RPMI7951 (cell line): ENCODE results near the gene LDLRAD3. TPM values are rescaled to one million over a fixed set of nuclear protein-coding genes. Genes with fewer than 3 reads are reported as not detected.
"Not testable (repeated sequence)": the region's sequence is repeated elsewhere in the genome, so short reads cannot be mapped to it uniquely, and the experiment has no call there.

Source experiments
- DNase-seq: peaks from one replicate; pipeline ENCODE4 v3.0.0-alpha.2; 2012; ENCODE audit warnings: low read depth
- total RNA-seq: library from RNA; depleted of rRNA; stranded (reverse); fragments of >200 nt; shearing (Covaris generic); gene quantifications from 2 replicates; pipeline ENCODE4 v1.2.3, GENCODE V29; 2014

The LDLRAD3 gene
- total RNA-seq, 1 experiment from 2014 or later: 3.8 TPM

DNA sequence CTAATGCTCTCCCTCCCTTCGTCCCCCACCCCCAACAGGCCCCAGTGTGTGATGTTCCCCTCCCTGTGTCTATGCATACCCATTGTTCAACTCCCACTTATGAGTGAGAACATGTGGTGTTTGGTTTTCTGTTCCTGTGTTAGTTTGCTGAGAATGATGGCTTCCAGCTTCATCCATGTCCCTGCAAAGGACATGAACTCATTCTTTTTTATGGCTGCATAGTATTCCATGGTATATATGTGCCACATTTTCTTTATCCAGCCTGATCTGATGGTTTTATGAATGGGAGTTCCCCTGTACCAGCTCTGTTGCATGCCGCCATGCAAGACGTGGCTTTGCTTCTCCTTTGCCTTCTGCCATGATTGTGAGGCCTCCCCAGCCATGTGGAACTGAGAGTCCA lies 102.1 kb downstream of the LDLRAD3 start:
- DNase-seq: not testable (repeated sequence)

DNA sequence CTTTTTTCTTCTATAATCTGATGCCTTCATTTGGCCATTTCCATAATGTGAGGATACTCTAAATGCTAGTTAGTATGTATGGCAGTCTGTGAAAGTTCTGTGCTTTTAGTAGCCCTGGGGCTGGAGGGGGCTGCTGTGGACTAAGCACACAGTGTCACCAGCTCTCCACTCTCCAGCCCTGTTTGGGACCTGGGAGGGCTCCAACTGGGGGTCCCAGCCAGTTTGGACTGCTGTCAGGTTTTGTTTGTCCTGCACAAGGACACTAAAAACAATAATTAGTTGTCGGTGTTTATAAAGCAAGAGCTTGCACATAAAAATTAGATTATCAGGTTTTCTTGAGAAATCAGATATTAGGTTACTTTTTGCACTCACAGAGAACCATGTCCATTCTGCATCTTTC lies 103.1 kb downstream of the LDLRAD3 start:
- DNase-seq: no peak

DNA sequence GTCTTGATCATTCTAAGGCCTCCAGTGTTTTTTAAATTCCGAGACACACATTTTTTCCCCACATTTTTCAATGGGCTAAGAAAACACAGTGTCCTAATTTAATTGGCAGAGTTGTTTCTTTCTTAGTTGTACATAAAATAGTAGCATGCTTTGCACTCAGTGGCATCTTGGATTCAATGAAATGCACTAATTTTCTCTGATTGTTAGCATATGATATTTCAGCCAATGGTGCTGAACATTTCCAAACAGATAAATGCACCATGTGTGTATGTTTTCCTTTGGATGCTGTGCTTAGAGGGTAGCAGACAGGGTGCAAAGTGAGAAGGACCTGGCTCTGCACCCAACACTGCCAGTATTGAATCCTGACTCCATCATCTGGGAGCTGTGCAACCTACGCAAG lies 103.5 kb downstream of the LDLRAD3 start:
- DNase-seq: no peak

DNA sequence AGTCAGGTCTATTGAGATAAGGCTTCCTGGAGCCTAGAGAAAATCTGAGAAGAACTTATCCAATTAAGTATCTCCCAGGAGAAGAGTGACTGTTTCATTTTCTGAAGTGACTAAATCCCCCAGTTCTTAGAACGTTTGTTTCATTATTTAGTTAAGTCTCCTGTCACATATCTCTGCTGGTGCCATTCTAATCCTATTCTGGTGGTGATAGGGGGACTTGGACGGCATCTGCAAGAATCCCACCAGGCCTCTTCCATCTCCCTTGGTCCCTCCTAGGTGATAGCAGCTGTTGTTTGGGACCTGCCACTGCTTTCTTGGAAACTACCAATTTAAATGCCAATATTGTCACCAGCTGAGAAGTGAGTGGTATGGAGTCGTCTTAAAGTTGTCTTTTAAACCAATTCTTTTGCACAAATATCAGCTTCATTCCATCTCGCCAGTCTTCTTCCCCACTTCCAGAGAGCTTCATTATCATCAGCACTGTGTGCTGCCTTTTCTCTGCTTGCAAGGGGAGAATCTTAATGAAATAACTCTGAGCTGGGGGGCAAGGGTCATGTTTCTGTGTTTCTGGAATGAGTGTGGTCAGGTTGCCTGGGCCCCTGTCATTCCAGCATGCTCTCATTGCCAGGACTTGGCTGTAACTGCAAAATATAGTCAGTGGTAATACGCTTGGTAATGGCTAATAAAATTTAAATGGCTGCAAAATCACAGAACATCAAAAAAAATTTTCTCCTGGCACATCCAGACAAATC lies 104.8 kb downstream of the LDLRAD3 start:
- DNase-seq: no peak

DNA sequence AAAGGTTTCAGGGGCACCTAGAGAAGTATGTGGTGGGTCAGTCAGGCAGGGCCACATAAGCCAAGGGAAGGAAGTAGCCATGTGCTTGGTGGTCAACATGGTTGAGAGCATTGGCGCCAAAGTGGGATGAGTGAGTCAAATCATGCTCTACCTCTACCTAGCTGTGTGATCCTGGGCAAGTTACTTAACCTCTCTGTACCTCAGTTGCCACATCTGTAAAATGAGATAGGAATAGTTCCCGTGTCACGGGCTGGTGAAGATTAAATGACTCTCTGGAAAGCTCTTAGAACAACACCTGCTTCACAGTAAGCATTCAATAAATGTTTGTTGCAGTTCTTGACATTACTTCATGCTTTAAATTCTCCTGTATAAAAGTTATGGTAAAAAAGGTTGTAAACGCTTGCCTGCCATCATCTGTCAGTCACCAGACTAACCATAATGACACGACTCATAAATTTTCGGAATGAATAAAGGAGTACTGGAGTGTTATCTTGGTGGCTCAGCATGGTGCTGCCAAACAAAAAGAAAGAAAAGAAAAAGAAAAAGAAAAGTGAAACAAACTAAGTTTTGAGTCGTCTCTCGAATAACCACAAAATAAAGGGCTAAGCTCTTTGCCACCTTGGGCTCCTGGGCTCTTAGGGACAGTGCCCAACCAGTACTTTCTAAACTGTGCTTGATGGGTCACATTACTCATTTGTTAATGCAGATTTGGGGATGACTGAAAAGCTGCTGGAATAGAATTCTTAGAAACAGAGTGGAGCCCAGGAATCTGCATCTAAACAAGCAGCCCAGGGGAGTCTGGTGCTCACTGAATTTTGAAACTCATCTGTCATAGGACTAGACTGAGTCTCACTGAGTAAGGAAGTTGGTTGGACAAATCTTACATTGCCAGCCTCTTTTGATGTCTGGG lies 107.6 kb downstream of the LDLRAD3 start:
- no peak for DNase-seq

DNA sequence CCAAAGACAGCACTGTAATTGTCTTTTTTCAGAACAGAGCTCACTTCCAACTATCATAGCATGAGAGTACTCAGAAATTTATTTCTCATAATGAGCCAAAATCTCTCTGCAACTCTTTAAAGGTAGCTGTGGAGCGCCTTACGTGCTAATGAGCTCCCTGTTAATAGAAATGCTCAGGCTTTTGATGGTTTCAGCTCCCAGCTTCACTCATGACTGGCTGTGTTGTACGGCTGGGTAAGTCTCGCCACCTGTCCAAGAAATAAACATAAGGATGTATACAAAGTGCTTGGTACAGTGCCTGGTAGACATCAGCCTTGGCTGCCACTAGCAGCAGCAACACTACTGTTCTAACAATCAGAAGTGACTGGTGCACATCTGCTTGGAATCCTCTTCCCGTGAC lies 109.4 kb downstream of the LDLRAD3 start:
- DNase-seq: no peak

DNA sequence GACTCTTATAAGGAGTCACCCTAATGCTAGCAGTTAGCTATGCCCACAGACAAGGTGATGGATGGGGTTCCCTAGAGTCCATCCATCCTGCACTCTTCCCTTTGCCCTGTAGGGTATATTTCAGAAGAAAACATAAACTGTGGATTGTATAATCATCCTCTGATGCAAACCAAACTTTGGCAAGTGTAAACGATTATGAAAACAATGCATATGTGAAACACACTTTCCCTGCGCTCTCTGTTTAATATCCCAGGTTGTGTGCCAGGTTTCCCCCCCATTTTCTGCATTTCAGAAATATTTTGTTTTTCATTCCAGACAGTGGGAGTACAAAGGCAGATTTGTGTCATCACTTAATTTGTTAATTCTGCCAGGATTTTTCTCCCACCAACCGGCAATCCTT lies 110.0 kb downstream of the LDLRAD3 start:
- no peak for DNase-seq

DNA sequence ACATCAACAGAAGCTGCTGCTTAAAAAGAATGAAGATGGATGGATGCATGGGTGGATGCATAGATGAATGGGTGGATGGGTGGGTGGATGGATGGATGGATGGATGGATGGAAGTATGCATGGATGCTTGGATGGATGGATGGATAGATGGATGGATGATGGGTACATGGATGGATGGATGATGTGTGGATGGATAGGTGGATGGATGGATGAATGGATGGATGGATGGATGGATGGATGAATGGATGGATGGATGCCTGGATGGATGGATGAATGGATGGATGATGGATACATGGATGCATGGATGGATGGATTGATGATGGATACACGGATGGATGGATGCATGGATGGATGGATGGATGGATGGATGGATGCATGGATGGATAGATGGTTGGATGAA lies 110.8 kb downstream of the LDLRAD3 start:
- DNase-seq: no peak

DNA sequence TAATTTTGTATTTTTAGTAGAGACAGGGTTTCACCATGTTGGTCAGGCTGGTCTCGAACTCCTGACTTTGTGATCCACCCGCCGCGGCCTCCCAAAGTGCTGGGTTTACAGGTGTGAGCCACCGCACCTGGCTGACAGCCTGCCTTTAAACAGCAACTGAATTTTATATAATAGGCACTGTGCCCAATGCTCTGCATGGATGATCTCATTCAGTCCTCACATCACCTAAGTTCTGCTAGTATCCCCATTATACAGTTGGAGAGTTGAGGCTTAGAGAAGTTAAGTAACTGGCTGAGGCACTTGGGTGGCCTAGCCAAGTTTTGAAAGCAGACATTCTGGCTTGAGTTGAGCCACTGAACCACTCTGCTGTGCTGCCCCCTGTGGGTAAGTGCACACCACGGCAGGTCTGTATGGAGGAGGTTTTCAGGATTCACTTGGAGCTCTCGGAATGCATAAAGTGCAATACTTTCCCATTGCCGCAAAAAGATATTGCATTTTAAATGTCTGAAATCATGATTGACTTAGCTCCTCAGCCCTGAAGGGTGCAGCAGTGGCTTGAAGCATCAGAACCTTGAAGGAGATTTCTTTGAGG lies 112.4 kb downstream of the LDLRAD3 start:
- DNase-seq: peak; percentile 21

DNA sequence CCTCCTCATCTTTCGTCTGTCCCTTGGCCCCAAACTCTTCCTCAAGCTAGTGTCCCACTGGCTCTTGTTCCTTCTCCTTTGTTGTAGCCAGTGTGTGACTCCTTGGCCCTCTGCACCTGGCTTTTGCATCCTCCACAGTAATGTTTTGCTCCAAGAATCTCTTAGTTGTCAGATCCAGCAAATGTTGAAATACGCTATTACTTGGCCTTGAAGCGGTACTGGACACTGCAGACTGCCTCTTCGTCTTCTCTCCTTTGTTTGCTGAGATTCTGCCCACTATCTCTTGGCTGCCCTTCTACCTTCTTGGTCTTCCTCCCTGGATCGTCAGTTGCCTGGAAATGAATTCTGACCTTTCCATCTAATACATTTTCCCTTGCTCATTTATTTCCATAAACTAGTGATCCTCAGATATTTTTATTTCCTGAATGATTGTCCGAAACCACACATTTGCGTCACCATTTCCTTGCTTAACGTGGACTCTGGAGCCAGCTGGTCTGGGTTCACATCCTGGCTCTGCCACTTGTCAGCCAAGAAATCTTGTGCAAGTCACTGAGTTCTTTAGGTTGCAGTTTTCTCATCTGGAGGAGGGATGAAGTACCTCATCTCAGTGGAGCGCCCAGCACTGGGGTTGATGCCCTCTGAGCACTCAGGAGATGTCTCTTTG lies 113.6 kb downstream of the LDLRAD3 start:
- no peak for DNase-seq

DNA sequence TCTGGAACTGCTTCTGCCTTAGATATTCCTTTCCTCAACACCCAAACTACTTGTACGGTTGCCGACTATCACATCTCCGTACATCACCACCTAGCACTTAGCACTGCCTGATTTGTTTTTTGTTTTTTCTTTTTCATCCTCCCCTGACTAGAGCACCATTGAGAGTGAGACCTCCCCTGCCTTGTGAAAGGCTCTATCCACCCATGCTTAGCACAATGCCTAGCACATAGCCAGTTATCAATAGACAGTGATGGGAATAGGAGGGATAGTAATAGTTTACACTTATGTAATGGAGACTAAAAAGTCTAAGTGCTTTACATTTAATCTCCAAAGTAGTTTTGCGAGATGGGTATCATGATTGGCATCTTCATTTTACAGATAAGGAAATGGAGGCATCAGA lies 115.8 kb downstream of the LDLRAD3 start:
- DNase-seq: no peak

DNA sequence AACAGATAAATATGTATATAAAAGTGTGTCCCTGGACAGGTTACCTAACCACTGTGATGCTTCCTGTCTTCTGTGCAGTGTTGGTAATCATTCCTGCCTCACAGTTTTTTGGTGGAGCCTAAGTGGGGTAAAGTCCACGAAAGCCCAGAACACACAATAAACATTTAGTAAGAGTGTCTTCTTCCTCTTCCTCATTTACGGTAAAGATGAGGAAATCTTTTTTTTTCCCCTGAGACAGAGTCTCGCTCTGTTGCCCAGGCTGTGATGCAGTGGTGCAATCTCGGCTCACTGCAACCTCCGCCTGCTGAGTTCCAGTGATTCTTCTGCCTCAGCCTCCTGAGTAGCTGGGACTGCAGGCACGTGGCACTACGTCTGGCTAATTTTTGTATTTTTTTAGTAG lies 117.1 kb downstream of the LDLRAD3 start:
- no peak for DNase-seq

DNA sequence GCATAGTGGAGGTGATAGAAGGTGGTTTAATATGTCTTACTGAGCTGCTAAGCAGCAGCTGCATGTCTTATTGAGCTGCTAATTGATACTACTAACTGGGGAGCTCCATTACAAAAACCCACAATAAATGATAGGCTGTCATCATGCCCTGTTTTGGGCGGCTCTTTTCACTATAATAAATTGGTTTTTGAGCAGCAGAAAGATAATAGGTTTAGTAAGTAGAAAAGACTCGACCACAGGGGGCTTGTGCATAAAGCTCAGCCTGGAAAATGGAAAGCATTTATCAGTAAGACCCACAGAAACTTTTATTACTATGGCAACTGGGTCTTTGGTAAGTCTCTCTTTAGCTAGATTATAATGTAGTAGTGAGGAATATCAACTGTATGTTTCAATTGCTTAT lies 117.6 kb downstream of the LDLRAD3 start:
- no peak for DNase-seq

DNA sequence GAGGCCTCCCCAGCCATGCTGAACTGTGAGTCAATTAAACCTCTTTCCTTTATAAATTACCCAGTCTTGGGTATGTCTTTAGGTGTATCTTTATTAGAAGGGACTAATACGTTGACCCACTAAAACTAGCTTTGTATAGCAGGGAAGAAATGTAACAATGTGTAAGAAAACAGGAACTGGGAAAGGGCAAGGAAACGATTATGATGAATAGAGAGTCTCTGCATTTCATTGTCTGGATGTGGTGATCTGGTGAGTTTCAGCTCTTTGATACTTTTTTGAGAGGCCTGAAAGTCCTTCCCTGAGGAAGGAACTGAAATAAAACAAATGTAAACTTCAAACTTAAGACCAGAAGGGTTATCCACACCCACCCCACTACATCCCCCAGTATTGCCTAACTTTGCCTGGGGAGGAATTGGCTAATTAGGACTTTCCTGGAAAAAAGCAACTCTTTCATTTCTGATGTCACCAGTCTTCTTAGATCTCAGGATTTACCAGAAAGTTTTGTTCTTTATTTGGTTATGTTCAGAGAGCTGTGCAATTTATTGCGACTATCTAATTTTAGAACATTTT lies 119.0 kb downstream of the LDLRAD3 start:
- peak; percentile 34 for DNase-seq

DNA sequence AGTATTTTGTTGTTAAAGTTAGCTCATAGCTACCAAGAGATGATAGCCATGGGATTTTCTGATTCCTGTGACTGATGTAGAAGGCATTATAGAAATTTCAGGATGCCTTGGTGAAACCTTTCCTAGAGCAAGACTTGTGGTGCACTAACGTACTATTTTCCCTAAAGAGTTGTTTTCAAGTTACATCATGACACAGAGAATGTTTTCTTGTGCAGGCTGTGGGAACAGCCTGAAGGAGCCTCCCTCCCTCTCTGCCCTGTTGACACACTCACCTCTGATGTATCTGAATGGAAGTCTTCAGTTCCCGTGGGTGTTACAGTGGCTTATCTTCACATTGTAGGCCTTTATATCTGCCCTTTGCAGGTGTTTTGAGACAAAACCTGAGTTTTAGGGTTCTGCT lies 121.6 kb downstream of the LDLRAD3 start:
- no peak for DNase-seq

DNA sequence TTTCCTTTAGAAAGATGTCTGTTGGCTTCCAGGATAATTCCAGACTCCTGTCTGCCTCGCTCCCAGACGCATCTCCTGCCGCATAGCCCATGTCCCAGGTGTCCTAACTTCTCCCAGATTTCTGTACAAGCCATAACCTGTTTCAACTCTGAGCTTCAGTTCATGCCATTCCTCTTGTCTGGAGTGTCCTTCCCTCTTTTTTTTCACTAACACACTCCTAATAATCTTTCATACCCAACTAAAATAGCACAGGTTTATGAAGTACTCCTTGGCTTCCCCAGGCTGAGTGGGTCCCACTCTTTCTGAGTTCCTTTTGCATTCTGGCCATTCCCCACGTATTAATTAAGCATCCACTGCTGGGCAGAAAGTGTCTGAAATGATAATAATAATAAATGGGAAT lies 123.0 kb downstream of the LDLRAD3 start:
- no peak for DNase-seq

DNA sequence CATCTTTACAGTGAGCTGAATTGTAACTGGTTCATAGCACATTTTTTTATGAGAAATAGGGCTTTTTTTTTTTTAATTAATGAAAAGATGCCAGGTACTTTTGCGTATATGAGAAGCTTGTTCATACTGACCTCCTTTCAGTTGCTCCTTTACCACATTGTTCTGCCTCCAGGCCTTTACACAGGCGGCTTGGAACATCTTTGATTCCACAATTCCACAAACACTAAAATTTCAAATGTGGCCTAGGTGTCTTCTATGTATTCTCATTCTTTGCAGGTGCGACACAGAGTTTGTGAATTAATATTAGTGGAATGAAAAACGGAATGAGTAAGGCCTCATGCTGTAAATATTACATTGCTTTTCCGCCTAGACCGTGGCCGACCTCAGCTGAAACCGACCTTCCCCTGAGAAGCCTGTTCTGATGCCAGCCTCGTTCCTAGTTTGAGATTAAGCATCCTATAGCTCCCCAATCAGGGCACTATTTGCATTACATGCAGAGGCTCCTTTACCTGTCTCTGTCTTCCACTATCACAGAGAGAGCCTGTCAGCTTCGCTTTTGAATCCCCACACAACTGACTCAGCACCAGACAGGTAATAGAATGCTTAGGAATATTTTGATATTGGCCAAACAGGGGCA lies 125.8 kb downstream of the LDLRAD3 start:
- no peak for DNase-seq

DNA sequence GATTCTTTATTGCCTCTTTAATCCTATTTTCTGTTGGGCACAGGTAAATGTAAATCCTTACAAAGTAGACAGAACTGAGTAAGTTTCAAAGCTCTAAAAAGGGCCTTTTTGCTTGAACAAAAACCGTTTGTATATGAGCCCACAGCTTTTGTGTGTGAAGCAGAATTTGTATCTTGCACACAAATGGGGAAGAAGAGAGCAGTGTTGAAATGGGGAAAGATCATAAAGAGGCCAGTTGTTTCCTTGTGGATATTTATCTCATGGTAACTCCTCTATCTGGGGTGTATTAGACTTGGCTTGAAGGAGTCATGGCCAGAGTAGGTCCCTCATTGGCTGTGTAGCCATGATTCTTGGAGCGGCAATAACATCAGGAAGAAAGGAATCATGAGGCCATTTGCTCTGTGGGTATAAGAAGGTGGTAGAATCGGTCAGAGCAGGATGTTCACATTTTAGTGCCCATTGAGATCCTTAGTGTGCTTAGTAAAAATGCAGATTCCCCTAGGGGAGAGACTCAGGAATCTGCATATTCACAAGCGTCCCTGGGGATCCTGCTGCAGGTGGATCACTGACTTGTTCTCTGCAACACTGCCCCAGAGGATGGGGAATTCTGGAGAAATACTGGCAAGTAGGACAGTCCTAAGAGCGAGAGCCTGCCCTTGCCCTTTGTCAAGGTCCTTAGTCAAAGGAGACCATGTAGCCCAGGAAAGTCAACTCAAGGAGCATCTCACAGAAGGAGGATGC lies 126.5 kb downstream of the LDLRAD3 start:
- DNase-seq: no peak

DNA sequence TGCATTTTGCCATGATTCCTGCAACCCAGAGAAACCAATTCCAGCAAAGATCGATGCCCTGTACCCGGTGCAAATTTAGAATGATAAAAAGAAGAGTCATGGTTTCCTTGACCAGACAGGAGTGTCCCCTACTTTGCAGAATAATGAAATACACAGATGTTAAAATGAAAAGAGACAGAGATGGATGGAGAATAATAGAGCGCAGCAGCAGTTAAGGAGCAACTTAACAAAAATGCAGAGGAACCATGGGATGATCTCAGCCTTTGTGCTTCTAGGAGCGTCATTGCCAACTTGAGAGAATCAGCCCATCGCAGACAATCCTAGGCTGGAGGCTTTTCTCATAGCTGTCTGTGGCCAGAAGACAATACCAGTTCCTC lies 127.1 kb downstream of the LDLRAD3 start:
- no peak for DNase-seq

DNA sequence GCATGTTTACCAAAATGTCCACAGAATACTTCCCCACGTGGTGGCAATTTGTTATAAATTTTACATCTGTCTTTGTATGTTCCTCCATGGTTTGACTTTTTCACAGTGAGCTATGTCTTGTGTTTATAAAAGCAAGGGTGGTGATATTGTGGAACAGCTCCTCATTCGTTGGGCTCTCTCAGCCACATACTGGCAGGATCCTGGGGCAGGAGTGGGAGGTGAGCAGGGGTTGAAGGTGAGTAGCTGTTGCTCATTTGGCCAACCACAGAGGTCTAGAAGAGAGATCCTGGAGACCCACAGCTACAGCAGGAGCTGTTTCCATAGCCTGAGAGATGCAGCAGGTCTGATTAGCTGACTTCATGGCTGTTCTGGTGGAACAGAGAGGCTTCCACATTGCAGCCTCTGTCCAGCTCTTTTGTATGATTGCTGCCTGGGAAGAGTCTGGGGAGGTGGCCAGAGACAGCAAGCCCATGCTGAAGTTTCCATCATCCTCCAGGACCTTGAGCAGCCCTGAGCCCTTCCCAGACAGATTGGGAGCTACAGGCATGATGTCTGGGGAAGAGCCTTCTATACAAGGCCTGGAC lies 128.1 kb downstream of the LDLRAD3 start:
- DNase-seq: no peak
